OCI-LY7 (cell line): ENCODE data around the gene IER3. TPM values are rescaled to one million over a fixed set of nuclear protein-coding genes. Genes with fewer than 3 reads are reported as not detected.

ENCODE experiments used
- BruUV-seq: library from RNA; stranded (reverse); fragments of 400-500 nt; replicated peaks from 2 replicates; lab custom pipeline; 2021; lab: Mats Ljungman, UMichigan
- CTCF ChIA-PET: fragments of 300-600 bp; sonication (Branson Sonifier 250); formaldehyde crosslinking; loops from one replicate; lab custom pipeline; 2022; ENCODE audit warnings: antibody characterized with exemption; ENCODE audit not compliant: unreplicated experiment; lab: Charles Lee
- POLR2A ChIA-PET: fragments of 300-600 bp; sonication (Branson Sonifier 250); formaldehyde crosslinking; loops from one replicate; lab custom pipeline; 2022; ENCODE audit warnings: antibody characterized with exemption; lab: Charles Lee
- DNase-seq: peaks from one replicate; pipeline ENCODE4 v3.0.0-alpha.2; 2015; ENCODE audit warnings: low spot score
- H2AFZ ChIP-seq: fragments of 200-600 bp; sonication (generic), shearing (Covaris generic); 2 replicates; pipeline ENCODE4 v1.6.1; 2014; ENCODE audit warnings: mild to moderate bottlenecking, antibody characterized with exemption, low read length, moderate library complexity
- H3K27ac ChIP-seq: fragments of 200-600 bp; sonication (generic); 2 replicates; pipeline ENCODE4 v1.5.1; 2014; ENCODE audit warnings: mixed run types, low read depth, mild to moderate bottlenecking, moderate library complexity, low read length, inconsistent platforms; ENCODE audit not compliant: poor library complexity, severe bottlenecking
- H3K36me3 ChIP-seq: fragments of 200-600 bp; sonication (generic); 2 replicates; pipeline ENCODE4 v1.6.1; 2014; ENCODE audit warnings: mild to moderate bottlenecking, antibody characterized with exemption, low read length, moderate library complexity, mixed read lengths; ENCODE audit not compliant: insufficient read depth
- H3K4me1 ChIP-seq: fragments of 200-600 bp; sonication (generic); 2 replicates; pipeline ENCODE4 v1.5.1; 2014; ENCODE audit warnings: mild to moderate bottlenecking, low read length; ENCODE audit not compliant: insufficient read depth, poor library complexity, severe bottlenecking
- H3K4me2 ChIP-seq: fragments of 200-600 bp; sonication (generic); 2 replicates; pipeline ENCODE4 v1.6.1; 2014; ENCODE audit warnings: mild to moderate bottlenecking, low read length
- H3K4me3 ChIP-seq: fragments of 200-600 bp; sonication (generic); 2 replicates; pipeline ENCODE4 v1.5.1; 2014; ENCODE audit warnings: mild to moderate bottlenecking, low read depth, low read length; ENCODE audit not compliant: poor library complexity, severe bottlenecking
- H3K79me2 ChIP-seq: fragments of 200-600 bp; sonication (generic); 2 replicates; pipeline ENCODE4 v1.6.1; 2016; ENCODE audit warnings: low read depth, mild to moderate bottlenecking, low read length, moderate library complexity, mixed read lengths; ENCODE audit not compliant: insufficient read depth
- H3K9me2 ChIP-seq: fragments of 200-600 bp; sonication (generic); 2 replicates; pipeline ENCODE4 v1.6.1; 2016; ENCODE audit warnings: mild to moderate bottlenecking, low read length, mixed read lengths; ENCODE audit not compliant: insufficient read depth
- H3K9me3 ChIP-seq: fragments of 200-600 bp; sonication (generic); 2 replicates; pipeline ENCODE4 v1.6.1; 2014; ENCODE audit warnings: mild to moderate bottlenecking, mixed run types, low read length, mixed read lengths
- H4K20me1 ChIP-seq: fragments of 200-600 bp; sonication (generic); 2 replicates; pipeline ENCODE4 v1.6.1; 2014; ENCODE audit warnings: mild to moderate bottlenecking, antibody characterized with exemption, low read length, moderate library complexity, mixed read lengths; ENCODE audit not compliant: insufficient read depth
- CTCF ChIP-seq: fragments of 200-600 bp; sonication (generic); conservative IDR thresholded peaks from 2 replicates; pipeline ENCODE4 v1.5.1; 2014; ENCODE audit warnings: mild to moderate bottlenecking, antibody characterized with exemption, low read length, moderate library complexity, mixed read lengths
- EZH2phosphoT487 ChIP-seq: fragments of 200-600 bp; sonication (generic); IDR thresholded peaks from 2 replicates; pipeline ENCODE4 v1.6.1; 2018; ENCODE audit warnings: low read depth, borderline replicate concordance, mild to moderate bottlenecking, mixed run types, antibody characterized with exemption, low read length, moderate library complexity, mixed read lengths
- intact Hi-C: fragments of 100-400 bp; cut with micrococcal nuclease; formaldehyde crosslinking; loops from one replicate; pipeline ENCODE4 v1.10.0; 2022; ENCODE audit not compliant: unreplicated experiment
- total RNA-seq, 2 experiments: library from RNA; depleted of rRNA in 1 of 2; stranded (reverse); fragments of >200 nt in 1 of 2; shearing (Covaris generic) in 1 of 2; gene quantifications; 2 replicates each; pipeline ENCODE4 v1.2.3, GENCODE V29; 2014 to 2022

Gene IER3
- total RNA-seq, 2 experiments from 2014 or later: 1.3 to 2.8 TPM

GRCh38 chr6:30748851-30749540 lies 4.6 kb upstream of the IER3 start:
- H3K36me3 ChIP-seq: no peaks in the 10 kb centered on the region
- no peaks in the 10 kb centered on the region for H3K79me2 ChIP-seq
- H3K4me2 ChIP-seq: no peak overlapping the region
- TF ChIP-seq EZH2phosphoT487: no peak
- TF ChIP-seq CTCF: no peak
- CTCF ChIA-PET: no interaction called here
- intact Hi-C loops: no loop called here
- DNase-seq: no peak
- no TSS peak for BruUV-seq
- no peak overlapping the region for H3K4me3 ChIP-seq
- no peaks in the 10 kb centered on the region for H4K20me1 ChIP-seq
- H2AFZ ChIP-seq: no peak overlapping the region
- H3K4me1 ChIP-seq: peaks cover 10% of the 10 kb centered on the region
- POLR2A ChIA-PET: no interaction called here
- H3K9me3 ChIP-seq: no peaks in the 10 kb centered on the region
- no peak overlapping the region for H3K27ac ChIP-seq
- no peaks in the 10 kb centered on the region for H3K9me2 ChIP-seq

GRCh38 chr6:30747902-30748769 lies 3.8 kb upstream of the IER3 start:
- Histone ChIP-seq H3K4me2 (no peak overlapping the region), H2AFZ (no peak overlapping the region), H3K9me3 (no peaks in the 10 kb centered on the region), H3K27ac (no peak overlapping the region), H3K9me2 (no peaks in the 10 kb centered on the region), H3K4me3 (no peak overlapping the region), H4K20me1 (no peaks in the 10 kb centered on the region), H3K4me1 (peaks cover 18% of the 10 kb centered on the region), H3K36me3 (no peaks in the 10 kb centered on the region), H3K79me2 (no peaks in the 10 kb centered on the region)
- ChIA-PET CTCF (no interaction called here), POLR2A (no interaction called here)
- no peak for DNase-seq
- TF ChIP-seq CTCF (no peak), EZH2phosphoT487 (no peak)
- intact Hi-C loops: no loop called here
- BruUV-seq: no TSS peak
